ENCODE measurements around the gene MROH7.
"Not testable (repeated sequence)": the region's sequence is repeated elsewhere in the genome, so short reads cannot be mapped to it uniquely, and the experiment has no call there.

MROH7 gene

GRCh38 chr1:54609301-54609921 lies 32.2 kb upstream of the MROH7 start:
- in situ Hi-C loops (cut with MboI; ENCODE audit: low sequenced_read_pairs) = no loop called here

- in situ Hi-C loops (cut with MboI; ENCODE audit: low sequenced_read_pairs) = no loop called here
Measured at GRCh38 chr1:54610048-54610447, 31.5 kb upstream of the MROH7 start.

- in situ Hi-C loops (cut with MboI; ENCODE audit: low sequenced_read_pairs) = no loop called here
Measured at GRCh38 chr1:54610601-54611580, 30.7 kb upstream of the MROH7 start.

GRCh38 chr1:54611621-54612020 lies 30.0 kb upstream of the MROH7 start:
- in situ Hi-C loops (cut with MboI; ENCODE audit: low sequenced_read_pairs) = no loop called here

GRCh38 chr1:54614024-54614423 lies 27.6 kb upstream of the MROH7 start:
- in situ Hi-C loops (cut with MboI; ENCODE audit: low sequenced_read_pairs) = no loop called here

GRCh38 chr1:54614563-54614962 lies 27.0 kb upstream of the MROH7 start:
- in situ Hi-C loops (cut with MboI; ENCODE audit: low sequenced_read_pairs) = no loop called here

GRCh38 chr1:54615531-54616279 lies 25.9 kb upstream of the MROH7 start:
- in situ Hi-C loops (cut with MboI; ENCODE audit: low sequenced_read_pairs) = no loop called here

GRCh38 chr1:54619749-54620148 lies 21.8 kb upstream of the MROH7 start:
- in situ Hi-C loops (cut with MboI; ENCODE audit: low sequenced_read_pairs) = no loop called here

- in situ Hi-C loops (cut with MboI; ENCODE audit: low sequenced_read_pairs) = no loop called here
Measured at GRCh38 chr1:54623216-54624007, 18.2 kb upstream of the MROH7 start, which contains the start of gene FAM151A. Gene FAM151A, minus strand, starts transcription at chr1:54623525. Its CDS starts 130 bp downstream, at chr1:54623395.

- in situ Hi-C loops (cut with MboI; ENCODE audit: low sequenced_read_pairs) = no loop called here
Measured at GRCh38 chr1:54624466-54625464, 16.8 kb upstream of the MROH7 start.

GRCh38 chr1:54627196-54627595 lies 14.4 kb upstream of the MROH7 start:
- in situ Hi-C loops (cut with MboI; ENCODE audit: low sequenced_read_pairs) = no loop called here

GRCh38 chr1:54635804-54636203 lies 5.8 kb upstream of the MROH7 start:
- in situ Hi-C loops (cut with MboI; ENCODE audit: low sequenced_read_pairs) = not testable (repeated sequence)

- in situ Hi-C loops (cut with MboI; ENCODE audit: low sequenced_read_pairs) = not testable (repeated sequence)
Measured at GRCh38 chr1:54636461-54637446, 4.8 kb upstream of the MROH7 start.

GRCh38 chr1:54640361-54640760 lies 1.2 kb upstream of the MROH7 start:
- in situ Hi-C loops (cut with MboI; ENCODE audit: low sequenced_read_pairs) = no loop called here

GRCh38 chr1:54643736-54644135 lies 2.1 kb downstream of the MROH7 start:
- in situ Hi-C loops (cut with MboI; ENCODE audit: low sequenced_read_pairs) = no loop called here

GRCh38 chr1:54645806-54646676 lies 4.5 kb downstream of the MROH7 start:
- in situ Hi-C loops (cut with MboI; ENCODE audit: low sequenced_read_pairs) = no loop called here
